ENCODE results near the gene PSMD10.

PSMD10 gene

DNA sequence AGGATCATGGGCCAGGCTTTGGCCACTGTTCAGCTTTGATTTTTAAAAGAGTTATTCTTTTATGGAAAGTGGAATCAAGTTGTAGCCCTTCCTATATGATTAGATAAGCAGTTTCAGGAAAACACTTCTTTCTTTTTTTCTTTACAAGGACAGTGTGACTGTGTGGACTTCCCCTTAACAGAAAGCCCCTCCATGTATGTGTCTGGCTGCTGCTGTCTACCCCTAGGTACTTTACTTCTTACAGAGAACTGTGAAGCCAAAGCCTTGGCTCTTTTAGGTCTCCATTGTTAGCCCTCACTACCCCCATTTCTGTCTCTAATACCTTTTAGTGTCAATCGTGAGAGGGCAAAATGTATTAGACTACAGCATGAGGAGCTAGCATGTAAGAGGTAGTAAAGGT lies 27.3 kb downstream of the PSMD10 start (continued):
- TF ChIP-seq ZNF660 (tag by site-specific recombination; IDR thresholded peaks at IDR 0.05) = no peak
- TF ChIP-seq ZXDB (tag by site-specific recombination; IDR thresholded peaks at IDR 0.05) = no peak
- TF ChIP-seq, protein P1, sequence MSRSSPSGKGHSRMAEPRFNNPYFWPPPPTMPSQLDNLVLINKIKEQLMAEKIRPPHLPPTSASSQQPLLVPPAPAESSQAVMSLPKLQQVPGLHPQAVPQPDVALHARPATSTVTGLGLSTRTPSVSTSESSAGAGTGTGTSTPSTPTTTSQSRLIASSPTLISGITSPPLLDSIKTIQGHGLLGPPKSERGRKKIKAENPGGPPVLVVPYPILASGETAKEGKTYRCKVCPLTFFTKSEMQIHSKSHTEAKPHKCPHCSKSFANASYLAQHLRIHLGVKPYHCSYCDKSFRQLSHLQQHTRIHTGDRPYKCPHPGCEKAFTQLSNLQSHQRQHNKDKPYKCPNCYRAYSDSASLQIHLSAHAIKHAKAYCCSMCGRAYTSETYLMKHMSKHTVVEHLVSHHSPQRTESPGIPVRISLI (tag by site-specific recombination; IDR thresholded peaks at IDR 0.05) = no peak
- no peak for TF ChIP-seq BCL11B (tag by site-specific recombination; IDR thresholded peaks at IDR 0.05; ENCODE audit: low read depth)
- TF ChIP-seq ZNF768 (tag by site-specific recombination; IDR thresholded peaks at IDR 0.05) = no peak
- no peak for TF ChIP-seq ZNF121 (tag by site-specific recombination; IDR thresholded peaks at IDR 0.05)
- no peak for TF ChIP-seq ZNF621 (tag by site-specific recombination; IDR thresholded peaks at IDR 0.05)
- no peak for TF ChIP-seq PRDM1 (tag by site-specific recombination; IDR thresholded peaks at IDR 0.05)
- no peak for TF ChIP-seq ZBTB48 (tag by site-specific recombination; IDR thresholded peaks at IDR 0.05)

DNA sequence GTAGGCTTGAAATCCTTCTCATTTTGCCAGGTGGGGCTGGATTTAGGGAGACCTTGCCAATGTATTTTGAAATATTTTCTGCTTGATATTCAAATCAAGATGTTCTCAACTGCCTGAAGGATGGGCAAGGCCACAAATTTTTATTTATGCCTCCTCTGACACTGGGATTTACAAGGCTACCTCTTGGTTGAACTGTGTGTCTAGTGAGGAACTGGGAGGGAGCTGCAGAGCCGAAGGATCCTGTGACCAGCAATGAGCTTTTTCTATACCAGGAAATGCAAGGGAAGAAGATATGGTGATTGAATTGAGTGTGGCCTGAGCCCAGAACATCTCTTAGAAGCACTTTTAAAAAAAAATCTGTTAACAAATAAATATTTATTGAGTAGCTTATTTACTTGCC lies 31.5 kb downstream of the PSMD10 start:
- Histone ChIP-seq H3K9me3 (ENCODE audit: control insufficient read depth, insufficient read depth, low read depth, low read length) (no peaks in the 10 kb centered on the region), H3K4me1 (ENCODE audit: control insufficient read depth, insufficient read depth, low read length) (no peaks in the 10 kb centered on the region), H3K27ac (ENCODE audit: extremely low read depth, low read depth, low read length) (no peak overlapping the region), H3K36me3 (ENCODE audit: control insufficient read depth in 2 of 2, insufficient read depth in 1 of 2, low read length in 2 of 2) (no peaks in the 10 kb centered on the region), H3K4me3 (ENCODE audit: low read depth, low read length) (no peak overlapping the region)
- POLR2A ChIA-PET = no interaction called here
- CTCF ChIA-PET = interaction anchor here (1.2 to 2.0 kb wide), 3 partner anchors 10 to 65 kb away, joined by 3 to 6 read pairs (median 3); no protein-coding TSS in a partner anchor
- TF ChIP-seq BCL11B (tag by site-specific recombination; IDR thresholded peaks at IDR 0.05; ENCODE audit: low read depth) (no peak), ZBTB48 (tag by site-specific recombination; IDR thresholded peaks at IDR 0.05) (no peak), ZNF175 (tag by site-specific recombination; IDR thresholded peaks at IDR 0.05) (no peak), ZNF133 (tag by site-specific recombination; IDR thresholded peaks at IDR 0.05) (no peak), ZSCAN16 (tag by site-specific recombination; IDR thresholded peaks at IDR 0.05) (no peak), ZNF112 (tag by site-specific recombination; IDR thresholded peaks at IDR 0.05) (no peak), ZNF747 (tag by site-specific recombination; IDR thresholded peaks at IDR 0.05) (no peak), SCRT1 (tag by site-specific recombination; IDR thresholded peaks at IDR 0.05; ENCODE audit: borderline replicate concordance) (no peak), ZNF670 (tag by site-specific recombination; IDR thresholded peaks at IDR 0.05; ENCODE audit: low read depth) (no peak)
- TF ChIP-seq, protein P2, sequence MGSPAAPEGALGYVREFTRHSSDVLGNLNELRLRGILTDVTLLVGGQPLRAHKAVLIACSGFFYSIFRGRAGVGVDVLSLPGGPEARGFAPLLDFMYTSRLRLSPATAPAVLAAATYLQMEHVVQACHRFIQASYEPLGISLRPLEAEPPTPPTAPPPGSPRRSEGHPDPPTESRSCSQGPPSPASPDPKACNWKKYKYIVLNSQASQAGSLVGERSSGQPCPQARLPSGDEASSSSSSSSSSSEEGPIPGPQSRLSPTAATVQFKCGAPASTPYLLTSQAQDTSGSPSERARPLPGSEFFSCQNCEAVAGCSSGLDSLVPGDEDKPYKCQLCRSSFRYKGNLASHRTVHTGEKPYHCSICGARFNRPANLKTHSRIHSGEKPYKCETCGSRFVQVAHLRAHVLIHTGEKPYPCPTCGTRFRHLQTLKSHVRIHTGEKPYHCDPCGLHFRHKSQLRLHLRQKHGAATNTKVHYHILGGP (tag by site-specific recombination; IDR thresholded peaks at IDR 0.05) = no peak
- TF ChIP-seq, protein P3, sequence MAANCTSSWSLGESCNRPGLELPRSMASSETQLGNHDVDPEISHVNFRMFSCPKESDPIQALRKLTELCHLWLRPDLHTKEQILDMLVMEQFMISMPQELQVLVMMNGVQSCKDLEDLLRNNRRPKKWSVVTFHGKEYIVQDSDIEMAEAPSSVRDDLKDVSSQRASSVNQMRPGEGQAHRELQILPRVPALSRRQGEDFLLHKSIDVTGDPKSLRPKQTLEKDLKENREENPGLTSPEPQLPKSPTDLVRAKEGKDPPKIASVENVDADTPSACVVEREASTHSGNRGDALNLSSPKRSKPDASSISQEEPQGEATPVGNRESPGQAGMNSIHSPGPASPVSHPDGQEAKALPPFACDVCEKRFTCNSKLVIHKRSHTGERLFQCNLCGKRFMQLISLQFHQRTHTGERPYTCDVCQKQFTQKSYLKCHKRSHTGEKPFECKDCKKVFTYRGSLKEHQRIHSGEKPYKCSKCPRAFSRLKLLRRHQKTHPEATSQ (tag by site-specific recombination; IDR thresholded peaks at IDR 0.05) = no peak
- TF ChIP-seq, protein P4, sequence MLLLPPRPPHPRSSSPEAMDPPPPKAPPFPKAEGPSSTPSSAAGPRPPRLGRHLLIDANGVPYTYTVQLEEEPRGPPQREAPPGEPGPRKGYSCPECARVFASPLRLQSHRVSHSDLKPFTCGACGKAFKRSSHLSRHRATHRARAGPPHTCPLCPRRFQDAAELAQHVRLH (tag by site-specific recombination; IDR thresholded peaks at IDR 0.05) = no peak

DNA sequence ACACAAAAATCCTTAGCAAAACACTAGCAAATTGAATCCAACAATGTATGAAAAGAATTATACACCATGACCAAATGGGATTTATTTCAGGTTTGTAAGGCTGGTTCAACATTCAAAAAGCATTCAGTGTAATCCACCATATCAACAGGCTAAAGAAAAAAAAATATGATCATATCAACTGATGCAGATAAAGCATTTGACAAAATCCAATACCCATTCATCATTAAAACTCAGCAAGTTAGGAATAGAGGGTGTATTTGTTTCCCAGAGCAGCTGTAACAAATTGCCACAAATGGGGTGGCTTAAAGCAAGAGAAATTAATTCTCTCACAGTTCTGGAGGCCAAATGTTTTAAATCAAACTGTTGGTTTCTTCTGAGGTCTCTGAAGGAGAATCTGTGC lies 35.8 kb downstream of the PSMD10 start:
- no peaks in the 10 kb centered on the region for H3K36me3 ChIP-seq (ENCODE audit: control insufficient read depth in 2 of 2, insufficient read depth in 1 of 2, low read length in 2 of 2)
- H3K27ac ChIP-seq (ENCODE audit: extremely low read depth, low read depth, low read length) = no peak overlapping the region
- TF ChIP-seq ZNF623 (tag by site-specific recombination; IDR thresholded peaks at IDR 0.05) = no peak
- TF ChIP-seq ZNF549 (tag by site-specific recombination; IDR thresholded peaks at IDR 0.05) = no peak
- no peak for TF ChIP-seq ZFP37 (tag by site-specific recombination; IDR thresholded peaks at IDR 0.05)
- no peaks in the 10 kb centered on the region for H3K4me1 ChIP-seq (ENCODE audit: control insufficient read depth, insufficient read depth, low read length)
- no peak overlapping the region for H3K4me3 ChIP-seq (ENCODE audit: low read depth, low read length)
- ChIA-PET CTCF (interaction anchor here (0.7 to 1.0 kb wide), 2 partner anchors 13 to 1447 kb away, joined by 3 to 4 read pairs; no protein-coding TSS in a partner anchor), POLR2A (no interaction called here)
- H3K9me3 ChIP-seq (ENCODE audit: control insufficient read depth, insufficient read depth, low read depth, low read length) = no peaks in the 10 kb centered on the region

Data from HEK293 (cell line).